HG02798 (cell line): ENCODE results near the gene HAO1.

Source experiments
- ATAC-seq: cut with Tn5 transposase; IDR thresholded peaks from one replicate; pipeline ENCODE4 v1.9.1; 2021; ENCODE audit warnings: mild to moderate bottlenecking; ENCODE audit not compliant: unreplicated experiment, poor library complexity

The HAO1 gene

DNA sequence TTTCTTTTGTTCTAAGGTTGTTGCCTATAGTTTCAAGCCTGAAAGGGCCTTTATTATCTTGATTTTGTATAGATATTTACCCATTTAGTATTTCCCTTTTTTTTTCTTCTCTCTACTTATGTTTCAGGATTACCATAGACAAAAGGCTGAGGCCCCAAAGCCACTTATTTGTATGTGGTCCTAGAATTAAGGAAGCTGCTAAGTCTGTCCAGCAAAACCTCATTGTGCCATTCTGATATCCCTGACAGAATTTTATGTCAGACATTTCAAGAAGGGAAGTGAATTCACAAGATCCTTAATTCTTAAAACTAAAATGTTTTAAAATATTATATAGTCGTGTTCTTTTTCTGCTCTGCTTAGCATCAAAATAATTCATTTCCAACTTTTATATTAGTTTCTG lies 6.9 kb downstream of the HAO1 start:
- ATAC-seq = no peak

DNA sequence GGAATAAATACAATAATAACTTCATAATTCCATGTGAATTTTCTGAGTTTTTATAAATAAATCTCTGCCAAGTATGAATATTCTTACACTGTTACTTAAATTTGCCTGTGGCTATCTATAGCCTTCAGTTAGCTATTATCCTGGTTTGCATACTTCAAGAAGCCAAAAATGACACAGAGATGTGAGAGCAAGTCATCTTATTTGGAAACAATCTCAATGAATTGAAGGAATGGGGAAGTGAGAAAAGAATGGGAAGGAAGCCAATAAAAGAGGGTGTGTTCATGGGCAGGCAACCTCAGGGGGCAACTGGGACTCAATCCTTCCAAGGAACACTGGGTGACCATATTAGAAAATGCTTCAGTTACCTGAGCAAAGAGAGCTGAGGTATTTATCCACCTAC lies 9.9 kb downstream of the HAO1 start:
- ATAC-seq = no peak

DNA sequence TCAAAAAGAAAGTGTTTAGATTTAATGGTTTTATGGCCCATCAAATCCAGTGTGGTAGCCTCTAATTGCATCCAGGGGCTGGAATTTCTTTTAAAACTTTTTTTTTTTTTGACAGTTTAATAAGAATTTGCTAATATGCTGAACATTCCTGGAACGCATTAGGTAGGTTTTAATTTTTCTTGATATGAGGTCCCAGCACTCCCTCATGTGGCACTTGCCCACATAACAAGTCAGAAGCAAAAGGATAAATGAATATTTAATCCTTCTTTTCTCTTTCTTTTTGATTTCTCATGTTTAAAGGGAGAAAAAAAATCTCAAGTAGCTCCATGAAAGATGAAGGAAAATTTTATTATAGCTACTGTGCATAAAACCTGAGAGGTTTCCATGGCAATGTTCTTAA lies 13.5 kb downstream of the HAO1 start:
- ATAC-seq = no peak

DNA sequence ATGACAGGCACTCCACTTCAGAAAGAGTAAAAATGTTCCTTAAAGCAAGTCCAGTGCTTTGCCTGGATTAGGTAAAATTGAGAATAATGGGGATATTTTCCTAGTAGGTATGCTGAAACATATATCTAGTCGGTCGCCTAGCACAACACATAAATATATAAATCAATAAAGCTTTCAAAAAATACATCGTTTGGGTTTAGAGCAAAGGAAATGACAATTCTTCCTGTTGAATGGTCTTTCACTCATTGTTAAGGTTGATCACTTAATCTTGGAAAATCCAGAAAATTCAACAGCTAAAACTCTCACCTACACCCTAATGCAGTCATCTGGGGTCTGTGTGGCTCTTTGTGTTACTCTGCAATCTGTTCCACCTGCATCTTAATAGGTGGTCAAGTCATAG lies 13.9 kb downstream of the HAO1 start:
- no peak for ATAC-seq

DNA sequence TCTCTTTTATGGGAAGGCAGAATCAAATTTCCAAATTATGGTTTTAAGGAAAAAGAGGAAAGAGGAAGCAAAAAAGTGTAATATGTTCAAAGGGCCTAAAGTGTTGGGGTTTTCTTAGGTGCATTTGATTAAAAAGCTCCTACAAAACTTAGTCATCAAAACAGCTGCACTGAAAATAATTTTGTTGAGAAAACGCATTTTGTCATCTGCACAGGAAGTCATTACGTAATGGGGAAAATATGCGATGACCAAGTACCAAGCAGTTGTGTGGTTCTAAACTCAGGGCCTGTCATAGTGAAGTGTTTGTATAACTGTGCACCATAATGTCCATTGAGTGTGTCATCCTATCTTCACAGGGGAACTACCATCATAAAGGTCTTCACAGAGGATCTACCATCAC lies 15.6 kb downstream of the HAO1 start:
- ATAC-seq = no peak

DNA sequence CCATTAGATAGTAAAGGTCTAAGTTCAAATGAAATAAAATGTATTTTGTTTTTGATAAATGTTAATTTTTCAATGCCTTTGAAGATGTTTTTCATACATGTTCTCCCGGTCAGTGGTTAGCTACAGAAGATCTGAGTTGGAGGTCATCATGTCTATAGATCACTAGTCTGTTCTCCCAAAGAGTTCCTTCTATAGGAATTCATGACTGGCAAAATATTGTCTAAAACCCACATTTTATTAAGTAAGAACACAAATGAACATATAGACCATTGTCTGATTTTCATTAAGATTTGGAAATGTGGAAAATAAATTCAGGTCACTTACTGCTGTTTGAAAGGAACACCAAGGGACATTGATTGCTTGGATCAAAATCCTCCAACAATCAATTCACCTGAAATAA lies 23.6 kb downstream of the HAO1 start:
- ATAC-seq = no peak

DNA sequence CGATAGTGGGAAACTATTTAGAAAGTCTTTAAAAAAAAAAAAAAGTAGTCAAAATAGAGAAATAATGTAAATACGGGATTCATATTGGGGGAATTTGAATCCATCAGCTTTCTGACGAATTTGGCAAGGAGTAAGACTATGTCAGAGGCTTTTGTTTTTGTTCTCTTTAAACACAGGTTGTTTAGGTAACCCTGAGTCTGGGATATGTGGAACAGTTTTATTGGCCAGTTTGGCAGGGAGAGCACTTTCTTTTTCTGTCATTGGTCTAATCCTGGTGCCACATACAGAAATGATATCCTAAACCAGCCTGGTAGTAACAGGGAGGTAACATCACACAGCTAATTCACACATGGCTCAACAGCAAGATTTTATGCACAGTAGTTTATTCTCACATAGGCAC lies 27.7 kb downstream of the HAO1 start:
- no peak for ATAC-seq

DNA sequence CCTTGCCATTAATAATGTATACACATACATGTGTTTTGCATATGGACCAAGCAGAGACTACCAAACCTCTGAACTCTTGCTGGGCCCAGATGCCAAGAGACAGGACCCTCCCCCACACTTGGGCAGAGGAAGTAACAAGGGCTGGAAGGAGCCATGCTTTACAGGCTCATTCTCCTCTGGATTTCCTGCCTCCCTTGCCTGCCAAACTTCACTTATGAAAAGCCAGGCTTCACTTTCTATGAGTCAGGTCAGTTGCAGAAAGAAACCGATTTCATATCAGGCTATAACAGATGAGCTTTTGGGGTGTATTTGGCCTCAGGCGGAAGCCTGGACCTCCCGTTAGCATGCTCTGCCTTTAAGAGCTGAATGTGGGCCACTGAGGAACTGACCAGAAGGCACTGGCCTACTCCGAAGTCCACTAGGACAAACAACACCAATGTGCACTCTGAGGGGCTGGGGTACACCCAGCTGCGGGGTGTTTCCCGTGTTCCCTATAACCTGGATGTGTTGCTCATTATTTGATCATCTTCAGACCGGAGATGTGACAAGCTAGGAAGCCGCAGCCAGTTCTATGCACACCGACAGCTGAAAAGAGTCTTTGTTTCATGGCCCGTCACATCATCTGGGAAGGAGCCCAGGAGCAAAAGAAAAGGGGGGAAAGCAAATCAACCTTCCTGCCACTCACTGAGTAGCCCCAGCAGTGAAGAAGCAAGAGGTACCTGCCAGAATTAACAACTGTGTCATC lies 28.5 kb downstream of the HAO1 start:
- no peak for ATAC-seq

DNA sequence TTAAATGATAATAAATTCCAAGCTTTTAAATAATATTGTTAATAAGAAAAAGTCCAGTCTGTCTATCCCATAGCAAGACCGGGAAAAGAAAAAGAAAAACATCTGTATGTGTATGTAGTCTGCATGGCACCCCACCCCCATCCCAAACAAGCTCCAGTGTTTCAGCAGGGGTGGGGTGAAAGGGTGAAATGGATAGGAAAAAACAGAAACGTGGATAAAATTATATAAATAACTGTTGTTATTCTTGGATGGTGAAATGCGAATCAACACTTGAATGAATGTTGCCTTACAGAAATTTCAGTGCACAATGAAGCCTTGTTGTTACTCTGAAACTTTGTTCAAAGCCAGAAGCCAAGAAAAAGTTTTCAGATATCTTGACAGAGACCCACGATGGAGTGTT lies 31.4 kb downstream of the HAO1 start:
- ATAC-seq = no peak

DNA sequence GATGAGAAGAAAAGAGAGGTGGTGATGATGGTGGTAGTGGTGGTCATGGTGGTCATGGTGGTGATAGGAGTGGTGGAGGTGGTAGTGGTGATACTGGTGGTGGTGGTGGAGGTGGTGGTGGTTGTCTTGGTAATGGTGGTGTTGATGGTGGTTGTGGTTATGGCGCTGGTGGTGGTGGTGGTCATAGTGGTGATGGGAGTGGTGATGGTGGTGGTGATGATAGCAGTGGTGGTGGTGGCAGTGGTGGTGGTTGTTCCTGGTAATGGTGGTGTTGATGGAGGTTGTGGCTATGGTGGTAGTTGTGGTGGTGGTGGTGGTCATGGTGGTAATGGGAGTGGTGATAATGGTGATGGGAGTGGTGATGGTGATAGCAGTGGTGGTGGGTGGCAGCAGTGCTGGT lies 36.8 kb downstream of the HAO1 start:
- ATAC-seq = no peak

DNA sequence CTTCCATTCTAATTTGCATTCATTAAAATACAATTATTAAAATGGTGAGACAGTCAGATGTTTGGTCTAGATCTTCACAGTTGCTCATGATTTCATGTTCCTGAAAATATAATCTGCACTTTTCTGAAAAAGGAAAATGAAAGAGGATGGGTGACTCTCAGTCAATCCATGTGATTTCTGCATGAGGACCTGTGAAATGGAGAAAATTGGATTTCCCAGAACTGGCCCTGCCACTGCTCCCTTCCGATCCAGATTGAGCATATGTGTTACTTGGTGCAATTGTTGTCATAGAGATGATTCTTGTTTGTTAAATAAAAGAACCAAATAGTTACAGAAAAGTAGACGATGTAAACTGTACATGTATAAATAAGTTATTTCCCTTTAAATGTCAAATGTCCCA lies 37.4 kb downstream of the HAO1 start:
- ATAC-seq = no peak

DNA sequence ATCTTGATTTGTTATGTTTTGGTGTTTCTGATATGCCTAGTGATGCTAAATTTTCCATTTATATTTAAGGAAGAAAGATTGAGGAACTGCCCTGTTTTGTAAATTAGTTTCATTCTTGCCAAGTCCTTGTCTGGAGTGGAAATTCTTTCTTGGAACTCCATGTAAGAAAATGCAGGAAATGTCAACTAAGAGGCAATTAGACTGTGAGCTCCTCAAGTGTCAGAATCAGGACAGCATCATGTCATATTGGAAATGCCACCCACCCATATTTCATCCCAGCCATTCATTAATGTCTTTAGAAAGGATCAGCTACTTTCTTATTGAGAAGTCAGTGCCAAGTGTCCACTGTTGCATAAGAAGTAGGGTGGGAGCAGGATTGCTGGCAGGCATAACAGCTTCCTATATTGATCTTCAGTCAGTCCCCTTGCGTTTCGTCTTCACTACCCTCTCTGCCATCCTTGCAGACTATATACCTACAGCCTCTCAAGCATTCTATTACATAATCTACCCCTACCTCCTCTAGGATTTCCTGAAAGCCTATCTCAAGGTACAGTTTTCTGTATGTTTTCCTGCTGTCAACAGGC lies 42.4 kb downstream of the HAO1 start:
- no peak for ATAC-seq

DNA sequence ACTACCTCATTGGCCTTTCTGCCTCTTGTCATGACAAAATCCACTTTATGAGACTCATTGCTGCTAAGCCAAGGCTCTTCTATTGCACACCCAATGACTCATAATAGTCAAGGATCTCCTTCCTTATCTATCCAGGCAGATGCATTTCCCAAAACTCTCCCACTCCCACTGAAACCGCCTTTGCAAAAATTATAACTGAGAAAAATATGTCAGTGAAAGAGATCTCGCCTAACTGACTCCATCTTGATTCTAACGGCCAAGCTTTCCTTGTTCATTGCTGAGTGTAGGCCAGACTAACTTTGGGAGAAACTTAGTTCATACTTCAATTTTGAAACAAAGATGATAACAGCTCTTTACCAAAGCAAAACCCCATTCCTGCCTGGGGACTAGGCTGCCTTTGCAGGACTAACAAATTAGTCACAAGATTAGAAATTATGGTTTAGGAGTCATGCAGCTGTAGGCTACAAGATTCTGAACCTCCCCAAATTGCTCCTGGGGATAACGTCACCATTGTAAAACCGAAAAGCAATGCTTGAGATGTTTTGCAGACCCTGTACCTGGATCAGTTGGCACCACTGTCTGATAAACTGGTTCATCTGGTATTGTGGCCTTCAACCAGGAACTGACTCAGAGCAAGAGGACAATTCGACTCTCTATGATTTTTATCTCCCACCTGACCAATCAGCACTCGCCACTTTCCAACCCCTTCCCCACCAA lies 47.1 kb downstream of the HAO1 start:
- no peak for ATAC-seq

DNA sequence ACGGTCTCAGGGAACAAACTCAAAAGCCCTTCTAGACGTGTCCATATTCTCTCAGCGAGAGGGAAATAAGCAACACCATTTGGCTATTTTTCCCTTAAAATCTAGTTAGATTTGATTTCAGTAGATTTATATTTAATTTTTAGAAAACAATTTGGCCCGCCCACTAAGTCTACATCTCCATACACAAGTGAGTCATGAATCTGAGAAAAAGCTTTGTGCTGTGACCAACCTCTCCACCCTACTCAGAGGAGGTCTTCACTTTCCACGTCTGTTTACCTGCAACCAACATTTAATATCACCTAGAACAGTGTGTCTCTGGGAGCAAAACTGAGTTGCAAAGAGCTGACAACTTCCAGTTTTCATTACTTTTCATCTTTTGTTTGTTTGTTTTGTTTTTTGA lies 48.6 kb downstream of the HAO1 start:
- no peak for ATAC-seq

DNA sequence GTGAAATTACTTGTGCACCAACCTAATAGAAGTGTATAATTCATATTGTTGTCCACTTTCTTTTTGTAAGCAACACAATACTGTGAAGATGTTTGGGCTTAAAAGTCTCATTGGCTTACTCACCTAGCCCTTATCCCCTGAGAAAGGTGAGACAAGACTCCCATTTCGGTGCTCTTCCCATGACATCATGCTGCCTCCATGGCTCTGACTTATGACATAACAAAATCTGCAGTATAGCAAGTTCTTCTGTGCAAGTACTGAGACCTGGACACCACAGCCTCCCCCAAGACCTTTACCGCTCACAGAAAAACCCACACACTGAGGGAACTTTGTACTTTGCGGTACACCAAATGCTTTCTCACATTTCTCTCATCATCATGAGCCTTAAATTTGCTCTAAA lies 50.5 kb downstream of the HAO1 start:
- no peak for ATAC-seq

DNA sequence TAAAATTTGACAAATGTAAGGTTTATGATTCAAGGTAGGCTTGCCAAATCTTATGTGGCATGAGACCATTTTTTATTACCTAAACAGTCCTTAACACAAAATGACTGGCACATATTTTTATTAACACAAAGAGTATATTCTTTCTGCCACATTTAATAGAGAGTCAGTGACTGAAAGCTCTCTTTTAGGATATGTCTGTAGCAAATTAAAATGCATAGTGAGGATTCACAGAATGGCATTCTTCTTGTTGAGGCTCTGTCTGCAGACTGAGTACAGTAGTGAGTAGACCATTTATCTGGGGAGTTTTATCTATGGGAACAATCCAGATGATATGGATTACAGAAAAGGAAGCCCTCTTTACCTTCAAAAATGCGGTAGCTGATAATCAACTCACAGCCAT lies 56.5 kb downstream of the HAO1 start:
- no peak for ATAC-seq

DNA sequence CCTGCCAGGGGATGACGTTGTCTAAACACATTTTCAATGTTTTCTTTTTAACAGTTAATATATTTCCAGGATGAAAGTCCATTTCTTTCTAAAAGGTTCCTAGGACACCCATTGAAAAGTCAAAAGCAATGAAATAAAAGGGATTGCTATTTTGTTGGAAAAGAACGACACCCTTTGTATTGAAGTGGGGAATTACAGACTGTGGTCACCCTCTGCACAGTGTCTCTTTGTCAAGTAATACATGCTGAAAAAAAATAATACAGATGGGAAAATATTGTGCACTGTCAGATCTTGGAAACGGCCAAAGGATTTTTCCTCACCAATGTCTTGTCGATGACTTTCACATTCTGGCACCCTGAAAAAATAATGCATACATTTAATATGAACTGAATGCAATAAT lies 56.9 kb downstream of the HAO1 start:
- no peak for ATAC-seq

DNA sequence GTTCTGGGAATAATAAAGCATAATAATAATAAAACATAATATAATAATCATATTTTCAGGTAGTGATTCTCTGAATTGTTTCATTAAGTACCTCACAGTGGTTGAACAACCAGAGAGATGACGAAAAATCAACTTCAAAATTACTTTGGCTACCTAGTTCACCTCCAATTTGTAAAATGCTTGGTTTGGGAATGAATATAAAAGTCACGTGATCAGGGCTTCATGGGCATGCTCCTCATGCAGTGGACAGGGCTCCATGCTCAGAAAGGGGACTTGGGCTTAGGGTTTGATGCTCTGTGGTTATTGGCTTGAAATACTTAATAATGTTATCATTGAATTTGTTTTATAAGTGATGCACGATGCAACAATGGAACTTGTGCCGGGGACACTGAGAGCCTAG lies 58.2 kb downstream of the HAO1 start:
- ATAC-seq = no peak

DNA sequence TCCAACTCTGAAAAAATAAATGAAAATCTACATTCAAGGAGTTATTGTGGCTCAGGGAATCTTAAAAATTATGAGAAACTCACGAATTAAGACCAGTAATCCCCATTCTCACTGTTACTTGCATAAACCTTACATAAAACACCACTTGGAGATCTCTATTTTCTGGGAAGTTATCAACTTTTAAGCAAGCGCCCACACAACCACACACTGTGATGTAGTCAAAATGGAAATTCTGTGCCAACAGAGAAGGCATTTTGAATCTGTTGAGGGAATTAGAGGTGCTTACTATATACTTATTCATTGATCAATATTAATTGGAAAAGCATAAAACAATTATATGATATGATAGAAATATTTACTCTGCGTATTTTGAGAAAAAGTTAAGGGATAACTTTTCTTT lies 58.7 kb downstream of the HAO1 start:
- ATAC-seq = no peak

DNA sequence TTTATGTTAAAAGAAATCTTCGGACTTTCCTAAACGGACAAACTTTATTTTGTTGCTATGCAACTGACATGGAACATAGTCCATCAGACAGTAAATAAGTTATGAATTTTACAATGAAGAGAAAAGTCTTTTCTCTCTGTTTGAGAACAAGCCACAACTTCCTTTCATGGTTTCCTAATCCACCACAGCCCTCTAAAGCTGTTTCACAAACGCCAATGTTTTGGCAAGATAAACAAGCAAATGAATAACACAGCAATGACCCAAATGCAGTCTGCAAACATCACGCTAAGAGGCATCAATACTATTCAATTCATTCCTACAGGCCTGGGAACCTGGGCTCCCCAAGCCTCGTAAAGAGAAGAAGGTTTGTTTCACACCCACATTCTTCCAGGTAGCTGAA lies 60.4 kb downstream of the HAO1 start:
- ATAC-seq = no peak

DNA sequence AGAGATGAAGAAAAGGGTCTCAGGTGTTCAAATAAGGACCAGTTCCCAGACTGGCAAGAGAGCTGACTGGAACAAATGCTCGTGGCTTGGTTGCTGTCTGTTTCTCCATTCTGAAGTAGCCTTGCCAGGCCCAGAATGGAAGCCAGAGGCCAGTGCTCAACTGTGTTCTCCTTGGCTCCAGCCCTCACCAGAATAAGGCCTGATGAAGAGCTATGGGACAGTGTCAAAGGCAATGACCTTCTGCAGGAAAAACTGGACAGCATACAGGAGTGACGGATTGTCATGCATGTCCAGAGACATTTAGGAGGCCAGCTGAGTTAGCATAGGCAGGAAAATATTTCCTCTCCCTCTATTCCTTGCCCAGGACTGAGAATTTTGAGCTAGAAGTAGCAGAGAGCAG lies 72.2 kb downstream of the HAO1 start:
- ATAC-seq = no peak

DNA sequence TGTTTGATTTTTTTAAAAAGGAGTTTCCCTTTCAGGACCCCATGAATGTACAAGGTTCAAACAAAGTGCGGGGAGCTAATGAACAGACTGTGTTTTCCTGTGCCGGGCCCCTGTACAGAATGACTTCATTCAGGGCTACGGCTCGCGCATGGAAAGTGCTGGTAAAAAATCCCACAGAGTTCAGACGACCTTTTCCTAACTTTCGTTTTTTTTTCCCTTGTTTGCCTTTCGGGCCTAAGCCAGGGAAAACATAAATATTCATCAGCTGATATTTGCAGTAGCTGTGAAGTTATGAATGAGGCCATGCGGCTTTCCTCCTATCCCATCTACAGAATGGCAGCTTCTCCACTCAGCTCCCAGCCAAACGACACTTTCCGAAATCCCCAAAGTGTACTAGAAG lies 74.0 kb downstream of the HAO1 start:
- ATAC-seq = no peak
